HTERT RPE-1 (cell line): ENCODE measurements around the gene DTX3L.

Experiments
- in situ Hi-C: fragments of 300-500 bp; cut with MboI; formaldehyde crosslinking; loops from 4 replicates; pipeline ENCODE4 v1.14.3; 2020; ENCODE audit warnings: low sequenced_read_pairs

The DTX3L gene

GRCh38 chr3:122602011-122602710 is 38.0 kb downstream of the DTX3L start:
- in situ Hi-C loops = no loop called here

- in situ Hi-C loops = no loop called here
Measured at GRCh38 chr3:122603056-122603455, 38.9 kb downstream of the DTX3L start.

- in situ Hi-C loops = no loop called here
Measured at GRCh38 chr3:122606330-122606729, 42.2 kb downstream of the DTX3L start.

- in situ Hi-C loops = no loop called here
Measured at GRCh38 chr3:122608916-122609315, 44.8 kb downstream of the DTX3L start.

- in situ Hi-C loops = no loop called here
Measured at GRCh38 chr3:122609798-122610559, 45.8 kb downstream of the DTX3L start.

GRCh38 chr3:122612696-122613095 is 48.6 kb downstream of the DTX3L start:
- in situ Hi-C loops = no loop called here

- in situ Hi-C loops = no loop called here
Measured at GRCh38 chr3:122615303-122615702, 51.2 kb downstream of the DTX3L start.

GRCh38 chr3:122618614-122619013 is 54.5 kb downstream of the DTX3L start:
- in situ Hi-C loops = no loop called here

- in situ Hi-C loops = no loop called here
Measured at GRCh38 chr3:122619040-122619439, 54.9 kb downstream of the DTX3L start.

GRCh38 chr3:122620399-122620798 is 56.3 kb downstream of the DTX3L start:
- in situ Hi-C loops = no loop called here

- in situ Hi-C loops = no loop called here
Measured at GRCh38 chr3:122621112-122621511, 57.0 kb downstream of the DTX3L start.

- in situ Hi-C loops = no loop called here
Measured at GRCh38 chr3:122623031-122623829, 59.1 kb downstream of the DTX3L start.
